ENCODE measurements around the gene KRTAP4-11. TPM values are rescaled to one million over a fixed set of nuclear protein-coding genes. Genes with fewer than 3 reads are reported as not detected.
"Not testable (repeated sequence)": the region's sequence is repeated elsewhere in the genome, so short reads cannot be mapped to it uniquely, and the experiment has no call there.

Gene KRTAP4-11
- total RNA-seq, 1 donor from 2014 or later, result not detected

- H3K9ac ChIP-seq, result no peak overlapping the region
- TF ChIP-seq EZH2 (IDR thresholded peaks at IDR 0.05) (no peak), CTCF (IDR thresholded peaks at IDR 0.05) (no peak), EZH2phosphoT487 (IDR thresholded peaks at IDR 0.05) (no peak)
- Mint-ChIP-seq H3K36me3 (no peaks in the 10 kb centered on the region), H3K9me3 (peaks cover 10% of the 10 kb centered on the region), H3K27ac (no peak overlapping the region), H3K4me3 (no peak overlapping the region), H3K4me1 (no peaks in the 10 kb centered on the region), H3K27me3 (ENCODE audit: insufficient read depth, low read depth) (peaks cover 3% of the 10 kb centered on the region)
- H3K4me1 ChIP-seq, result no peaks in the 10 kb centered on the region
- peaks cover 19% of the 10 kb centered on the region for H3K9me3 ChIP-seq (ENCODE audit: low read depth)
- DNase-seq (ENCODE audit: low spot score), result no peak
- no peaks in the 10 kb centered on the region for H3F3A ChIP-seq (ENCODE audit: low read depth)
- no peak overlapping the region for H3K4me3 ChIP-seq
- H4K20me1 ChIP-seq (ENCODE audit: low read depth), result no peaks in the 10 kb centered on the region
- H3K79me2 ChIP-seq (ENCODE audit: low read depth), result no peaks in the 10 kb centered on the region
- peaks cover 5% of the 10 kb centered on the region for H3K36me3 ChIP-seq
- H3K27me3 ChIP-seq, result no peaks in the 10 kb centered on the region
- H3K27ac ChIP-seq, result no peak overlapping the region
- no peak overlapping the region for H2AFZ ChIP-seq (replicated peaks)
- H3K4me2 ChIP-seq, result no peak overlapping the region
These were observed 1.9 kb downstream of the KRTAP4-11 start for GRCh38 chr17:41116297-41116696.

- H3F3A ChIP-seq (ENCODE audit: low read depth), result no peaks in the 10 kb centered on the region
- peaks cover 12% of the 10 kb centered on the region for H3K36me3 ChIP-seq
- Mint-ChIP-seq H3K4me3 (no peak overlapping the region), H3K9me3 (peaks cover 17% of the 10 kb centered on the region), H3K27ac (no peak overlapping the region), H3K27me3 (ENCODE audit: insufficient read depth, low read depth) (no peaks in the 10 kb centered on the region), H3K4me1 (no peaks in the 10 kb centered on the region), H3K36me3 (no peaks in the 10 kb centered on the region)
- no peak overlapping the region for H2AFZ ChIP-seq (replicated peaks)
- no peaks in the 10 kb centered on the region for H4K20me1 ChIP-seq (ENCODE audit: low read depth)
- no peaks in the 10 kb centered on the region for H3K27me3 ChIP-seq
- no peak overlapping the region for H3K4me2 ChIP-seq
- DNase-seq (ENCODE audit: low spot score), result no peak
- no peak overlapping the region for H3K4me3 ChIP-seq
- peaks cover 23% of the 10 kb centered on the region for H3K9me3 ChIP-seq (ENCODE audit: low read depth)
- no peaks in the 10 kb centered on the region for H3K79me2 ChIP-seq (ENCODE audit: low read depth)
- no peaks in the 10 kb centered on the region for H3K4me1 ChIP-seq
- TF ChIP-seq EZH2phosphoT487 (IDR thresholded peaks at IDR 0.05) (no peak), CTCF (IDR thresholded peaks at IDR 0.05) (no peak), EZH2 (IDR thresholded peaks at IDR 0.05) (no peak)
- no peak overlapping the region for H3K9ac ChIP-seq
- H3K27ac ChIP-seq, result no peak overlapping the region
These were observed 6.9 kb downstream of the KRTAP4-11 start for GRCh38 chr17:41111151-41111885.

GRCh38 chr17:41108728-41109386 is 9.3 kb downstream of the KRTAP4-11 start:
- not testable (repeated sequence) for H2AFZ ChIP-seq (replicated peaks); H3K4me2 ChIP-seq; H3K27ac Mint-ChIP-seq; H3K4me3 ChIP-seq; H3K4me1 ChIP-seq; H3K4me3 Mint-ChIP-seq; H3K79me2 ChIP-seq (ENCODE audit: low read depth); H3K4me1 Mint-ChIP-seq; H3K27me3 ChIP-seq; DNase-seq (ENCODE audit: low spot score); H3F3A ChIP-seq (ENCODE audit: low read depth); H3K36me3 Mint-ChIP-seq; H3K9ac ChIP-seq; H4K20me1 ChIP-seq (ENCODE audit: low read depth); H3K27ac ChIP-seq; H3K27me3 Mint-ChIP-seq (ENCODE audit: insufficient read depth, low read depth)
- peaks cover 12% of the 10 kb centered on the region for H3K36me3 ChIP-seq
- peaks cover 23% of the 10 kb centered on the region for H3K9me3 ChIP-seq (ENCODE audit: low read depth)
- peaks cover 12% of the 10 kb centered on the region for H3K9me3 Mint-ChIP-seq

- Histone ChIP-seq H3K27me3 (no peaks in the 10 kb centered on the region), H3K4me3 (no peak overlapping the region), H2AFZ (replicated peaks) (no peak overlapping the region), H3K9ac (no peak overlapping the region), H3F3A (ENCODE audit: low read depth) (no peaks in the 10 kb centered on the region), H3K4me2 (no peak overlapping the region), H4K20me1 (ENCODE audit: low read depth) (no peaks in the 10 kb centered on the region), H3K4me1 (no peaks in the 10 kb centered on the region), H3K36me3 (peaks cover 11% of the 10 kb centered on the region), H3K9me3 (ENCODE audit: low read depth) (peaks cover 19% of the 10 kb centered on the region), H3K27ac (no peak overlapping the region), H3K79me2 (ENCODE audit: low read depth) (no peaks in the 10 kb centered on the region)
- H3K9me3 Mint-ChIP-seq, result peaks cover 10% of the 10 kb centered on the region
- TF ChIP-seq EZH2 (IDR thresholded peaks at IDR 0.05), result no peak
- no peak for TF ChIP-seq EZH2phosphoT487 (IDR thresholded peaks at IDR 0.05)
- no peak for TF ChIP-seq CTCF (IDR thresholded peaks at IDR 0.05)
- H3K27ac Mint-ChIP-seq, result no peak overlapping the region
- no peak overlapping the region for H3K4me3 Mint-ChIP-seq
- H3K27me3 Mint-ChIP-seq (ENCODE audit: insufficient read depth, low read depth), result no peaks in the 10 kb centered on the region
- no peak for DNase-seq (ENCODE audit: low spot score)
- no peaks in the 10 kb centered on the region for H3K36me3 Mint-ChIP-seq
- no peaks in the 10 kb centered on the region for H3K4me1 Mint-ChIP-seq
These were observed 10.2 kb downstream of the KRTAP4-11 start for GRCh38 chr17:41107941-41108450.

GRCh38 chr17:41105347-41105746 is 12.8 kb downstream of the KRTAP4-11 start, which contains the start of gene KRTAP4-9:
TSS of gene KRTAP4-9 (plus strand) at chr17:41105389. CDS start at chr17:41105389, 0 bp downstream.
- not testable (repeated sequence) for H2AFZ ChIP-seq (replicated peaks); H3K4me3 Mint-ChIP-seq; DNase-seq (ENCODE audit: low spot score); H3K27ac ChIP-seq; H3K9me3 Mint-ChIP-seq; H3K36me3 Mint-ChIP-seq; H3K27me3 Mint-ChIP-seq (ENCODE audit: insufficient read depth, low read depth); H3K9ac ChIP-seq; H3K9me3 ChIP-seq (ENCODE audit: low read depth); H3K4me3 ChIP-seq; H3K27ac Mint-ChIP-seq; H3K4me1 ChIP-seq; H3F3A ChIP-seq (ENCODE audit: low read depth); H3K4me1 Mint-ChIP-seq; H3K4me2 ChIP-seq; H3K79me2 ChIP-seq (ENCODE audit: low read depth); H4K20me1 ChIP-seq (ENCODE audit: low read depth); H3K27me3 ChIP-seq; H3K36me3 ChIP-seq
